Measurements from ENCODE around the gene SLC12A6. TPM values are rescaled to one million over a fixed set of nuclear protein-coding genes. Genes with fewer than 3 reads are reported as not detected.
"Not testable (repeated sequence)": the region's sequence is repeated elsewhere in the genome, so short reads cannot be mapped to it uniquely, and the experiment has no call there.

Gene SLC12A6
- 10 to 100 TPM; 19.2 to 20.1 TPM for total RNA-seq

DNA sequence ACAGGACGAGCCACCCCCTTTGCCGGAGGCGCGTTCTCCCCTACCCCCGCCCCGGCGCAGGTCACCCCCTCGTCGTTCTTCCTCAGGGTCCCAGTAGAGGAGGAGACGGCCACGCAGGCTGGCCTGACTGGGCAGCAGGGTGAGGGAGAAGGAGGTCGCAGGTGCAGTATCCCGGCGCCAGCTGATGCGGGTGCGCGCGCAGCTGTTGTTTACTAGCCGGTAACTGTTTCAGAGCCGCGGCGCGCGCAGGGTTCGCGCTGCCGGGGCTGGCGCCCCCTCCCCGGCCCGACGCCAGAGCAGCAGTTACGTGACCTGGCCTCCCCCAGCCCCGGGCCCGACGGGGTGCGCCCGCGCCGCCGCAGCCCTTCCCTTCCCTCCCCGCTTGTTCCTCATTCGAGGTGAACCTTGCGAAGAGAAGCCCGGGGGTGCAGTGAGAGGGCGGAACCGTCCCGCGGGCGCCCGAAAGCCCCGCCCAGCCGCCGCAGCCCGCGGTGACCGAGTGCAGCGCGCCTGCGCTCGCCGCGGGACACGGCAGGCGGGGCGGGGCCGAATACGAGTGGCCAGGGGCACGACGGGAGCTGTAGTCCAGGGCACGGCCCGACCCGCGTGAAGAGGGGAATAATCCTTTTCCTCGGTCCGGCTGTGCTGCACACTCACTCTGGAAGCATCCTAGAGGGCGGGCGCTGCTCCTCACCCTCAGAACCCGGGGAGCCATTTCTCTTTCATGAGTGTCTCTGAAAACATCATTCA is at the start of gene SLC12A6:
SLC12A6 (minus strand) TSS at position 225 of the 750 bp plus-strand sequence. CDS start 1,101 bp downstream, outside the sequence.
- Mint-ChIP-seq H3K9me3 (no peaks in the 10 kb centered on the region), H3K4me3 (peak within 1 kb of the TSS; percentile 96), H3K4me1 (peaks cover 55% of the 10 kb centered on the region), H3K36me3 (peaks cover 34% of the 10 kb centered on the region), H3K27me3 (no peaks in the 10 kb centered on the region), H3K27ac (peak within 1 kb of the TSS; percentile 90)
- DNase-seq = peak; percentile 95

GRCh38 chr15:34381829-34382521 is 44.4 kb upstream of the SLC12A6 start:
- H3K36me3 Mint-ChIP-seq, H3K9me3 Mint-ChIP-seq, H3K27ac Mint-ChIP-seq, H3K4me1 Mint-ChIP-seq, DNase-seq, H3K4me3 Mint-ChIP-seq, H3K27me3 Mint-ChIP-seq: not testable (repeated sequence)

DNA sequence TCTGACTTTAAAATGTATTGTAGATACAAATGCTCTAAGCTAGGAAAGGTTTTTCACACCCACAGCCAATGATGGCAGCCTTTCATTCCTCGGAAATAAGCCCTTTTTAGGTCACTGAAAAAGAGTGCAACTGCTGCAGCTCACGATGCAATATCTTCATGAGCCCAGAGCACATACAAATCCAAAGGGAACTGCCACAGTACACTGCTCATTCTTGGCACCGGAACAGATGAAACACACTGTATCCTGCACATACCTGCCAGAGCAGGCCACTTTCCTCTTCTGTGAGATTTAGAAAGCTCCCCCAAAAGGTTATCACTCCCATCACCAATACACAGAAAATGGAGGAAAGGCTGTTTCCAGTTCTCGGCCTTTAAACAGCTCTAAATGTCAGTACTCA is 42.9 kb upstream of the SLC12A6 start:
- H3K36me3 Mint-ChIP-seq, H3K4me1 Mint-ChIP-seq, H3K27ac Mint-ChIP-seq, H3K27me3 Mint-ChIP-seq, DNase-seq, H3K9me3 Mint-ChIP-seq, H3K4me3 Mint-ChIP-seq: not testable (repeated sequence)

DNA sequence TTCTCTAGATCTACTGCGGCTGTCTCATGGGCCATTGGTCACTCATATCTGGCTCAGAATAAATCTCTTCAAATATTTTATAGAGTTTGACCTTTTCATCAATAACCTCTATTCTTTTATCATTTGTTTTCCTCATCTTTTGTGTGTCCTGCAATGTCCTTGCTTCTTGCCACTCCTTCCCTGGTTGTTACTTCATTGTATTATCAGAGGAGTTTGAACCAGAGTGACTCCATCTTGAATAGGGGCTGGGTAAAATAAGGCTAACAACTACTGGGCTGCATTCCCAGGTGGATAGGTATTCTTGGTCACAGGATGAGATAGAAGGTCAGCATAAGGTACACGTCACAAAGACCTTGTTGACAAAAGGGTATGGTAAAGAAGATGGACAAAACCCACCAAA is 39.3 kb upstream of the SLC12A6 start:
- Mint-ChIP-seq H3K27me3 (no peaks in the 10 kb centered on the region), H3K9me3 (no peaks in the 10 kb centered on the region), H3K4me1 (no peaks in the 10 kb centered on the region), H3K27ac (no peak overlapping the region), H3K4me3 (no peak overlapping the region), H3K36me3 (peaks cover 4% of the 10 kb centered on the region)
- DNase-seq = no peak

DNA sequence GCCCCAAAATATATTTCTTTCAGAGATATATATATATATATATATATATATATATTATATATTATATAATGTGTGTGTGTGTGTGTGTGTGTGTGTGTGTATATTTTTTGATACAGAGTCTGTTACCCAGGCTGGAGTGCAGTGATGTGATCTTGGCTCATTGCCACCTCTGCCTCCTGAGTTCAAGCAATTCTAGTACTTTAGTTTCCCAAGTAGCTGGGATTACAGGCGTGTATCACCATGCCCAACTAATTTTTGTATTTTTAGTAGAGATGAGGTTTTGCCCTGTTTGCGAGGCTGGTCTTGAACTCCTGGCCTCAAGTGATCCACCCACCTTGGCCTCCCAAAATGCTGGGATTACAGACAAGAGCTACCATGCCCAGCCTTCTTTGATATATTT is 38.0 kb upstream of the SLC12A6 start:
- H3K27ac Mint-ChIP-seq, H3K4me3 Mint-ChIP-seq, H3K9me3 Mint-ChIP-seq, H3K36me3 Mint-ChIP-seq, DNase-seq, H3K4me1 Mint-ChIP-seq, H3K27me3 Mint-ChIP-seq: not testable (repeated sequence)

- H3K9me3 Mint-ChIP-seq = no peaks in the 10 kb centered on the region
These were observed 37.2 kb upstream of the SLC12A6 start for GRCh38 chr15:34374816-34375215.

DNA sequence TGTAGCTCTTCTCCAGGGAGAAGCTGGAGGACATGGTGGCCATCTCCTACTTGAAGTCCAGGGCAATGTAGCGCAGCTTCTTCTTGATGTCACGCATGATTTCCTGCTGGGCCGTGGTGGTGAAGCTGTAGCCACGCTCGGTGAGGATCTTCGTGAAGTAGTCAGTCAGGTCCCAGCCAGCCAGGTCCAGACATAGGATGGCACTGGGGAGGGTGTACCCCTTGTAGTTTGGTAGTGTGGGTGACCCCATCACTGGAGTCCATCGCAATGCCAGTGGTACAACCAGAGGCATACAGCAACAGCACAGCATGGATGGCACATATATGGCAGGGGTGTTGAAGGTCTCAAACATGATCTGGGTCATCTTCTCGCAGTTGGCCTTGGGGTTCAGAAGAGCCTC is 36.4 kb upstream of the SLC12A6 start:
- H3K4me3 Mint-ChIP-seq = no peak overlapping the region
- no peaks in the 10 kb centered on the region for H3K36me3 Mint-ChIP-seq
- no peaks in the 10 kb centered on the region for H3K27me3 Mint-ChIP-seq
- no peak for DNase-seq
- no peaks in the 10 kb centered on the region for H3K9me3 Mint-ChIP-seq
- no peak overlapping the region for H3K27ac Mint-ChIP-seq
- H3K4me1 Mint-ChIP-seq = peaks cover 8% of the 10 kb centered on the region

More at GRCh38 chr15:34374816-34375215, 37.2 kb upstream of the SLC12A6 start:
- no peaks in the 10 kb centered on the region for H3K27me3 Mint-ChIP-seq
- peaks cover 5% of the 10 kb centered on the region for H3K4me1 Mint-ChIP-seq
- H3K36me3 Mint-ChIP-seq = peaks cover 4% of the 10 kb centered on the region
- no peak overlapping the region for H3K27ac Mint-ChIP-seq
- no peak for DNase-seq
- no peak overlapping the region for H3K4me3 Mint-ChIP-seq

DNA sequence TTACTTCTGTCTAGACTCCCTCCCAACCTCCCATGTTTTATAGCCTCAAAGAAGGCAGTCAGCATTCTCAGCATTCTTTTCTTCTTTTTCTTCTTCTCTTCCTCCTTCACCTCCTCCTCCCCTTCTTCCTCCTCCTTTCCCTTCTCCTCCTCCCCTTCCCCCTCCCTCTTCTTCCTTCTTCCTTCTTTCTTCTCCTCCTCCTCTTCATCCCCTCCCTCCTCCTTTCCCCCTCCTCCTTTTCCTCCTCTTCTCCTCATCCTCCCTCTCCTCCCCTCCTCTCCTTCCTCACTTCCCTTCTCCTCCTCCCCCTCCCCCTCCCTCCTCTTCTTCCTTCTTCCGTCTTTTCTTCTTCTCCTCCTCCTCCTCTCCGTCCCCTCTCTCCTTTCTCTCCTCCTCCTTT is 33.1 kb upstream of the SLC12A6 start:
- Mint-ChIP-seq H3K36me3 (peaks cover 1% of the 10 kb centered on the region), H3K9me3 (no peaks in the 10 kb centered on the region), H3K27ac (no peak overlapping the region), H3K4me1 (peaks cover 17% of the 10 kb centered on the region), H3K4me3 (no peak overlapping the region), H3K27me3 (no peaks in the 10 kb centered on the region)
- DNase-seq = no peak

GRCh38 chr15:34370129-34370528 is 32.5 kb upstream of the SLC12A6 start:
- Mint-ChIP-seq H3K27ac (no peak overlapping the region), H3K4me1 (peaks cover 22% of the 10 kb centered on the region), H3K4me3 (no peak overlapping the region), H3K27me3 (no peaks in the 10 kb centered on the region), H3K36me3 (peaks cover 1% of the 10 kb centered on the region), H3K9me3 (no peaks in the 10 kb centered on the region)
- no peak for DNase-seq

DNA sequence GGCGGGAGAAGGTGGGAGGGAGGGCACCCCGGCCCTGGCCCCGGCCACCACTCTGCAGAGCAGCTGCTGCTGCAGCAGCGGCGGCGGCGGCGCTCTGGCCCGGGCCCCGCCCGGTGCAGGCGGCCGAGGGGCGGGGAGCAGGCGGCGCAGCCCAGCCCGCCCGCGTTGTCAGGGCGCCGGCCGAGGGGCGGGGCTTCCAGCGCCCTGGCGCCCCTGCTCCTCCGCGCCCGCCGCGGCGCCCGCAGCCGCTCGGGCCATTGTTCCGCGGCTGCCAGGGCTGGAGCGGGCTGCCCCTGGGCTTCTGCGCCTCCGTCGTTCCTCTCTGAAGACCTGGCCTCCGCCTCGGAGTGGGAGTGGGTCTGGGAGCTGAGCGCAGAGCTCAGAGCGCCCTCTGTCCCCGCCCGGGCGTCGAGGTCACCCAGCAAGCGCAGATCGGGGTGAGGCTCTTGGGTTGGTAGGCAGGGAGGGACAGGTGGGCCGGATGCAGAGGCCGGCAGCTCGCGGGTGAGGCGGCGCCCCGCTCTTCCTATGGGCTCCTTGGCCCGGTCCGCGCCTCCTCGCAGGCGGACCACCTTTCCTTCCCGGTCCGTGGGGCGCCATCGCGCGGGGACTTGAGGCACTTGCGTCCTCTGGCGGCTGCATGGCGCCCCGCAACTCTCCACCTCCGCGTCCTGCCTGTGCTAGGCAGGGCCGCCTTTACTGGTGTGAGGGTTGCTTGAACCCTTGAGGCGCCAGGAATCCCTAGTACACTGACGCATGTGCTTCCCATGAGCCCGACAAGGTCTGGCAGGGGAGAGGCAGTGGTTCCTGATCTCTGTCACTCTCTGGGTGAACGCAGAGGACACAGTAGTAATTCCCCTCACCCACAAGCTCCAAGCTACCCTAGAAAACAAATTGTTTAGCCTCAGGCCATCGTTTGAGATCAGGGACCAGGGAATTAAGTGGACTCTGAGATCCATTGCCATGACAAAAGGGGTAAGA is 29.8 kb upstream of the SLC12A6 start, which contains the start of gene LPCAT4:
LPCAT4 (minus strand) TSS at position 96 of the 981 bp plus-strand sequence. CDS start 96 bp downstream, outside the sequence.
- Mint-ChIP-seq H3K9me3 (no peaks in the 10 kb centered on the region), H3K27ac (peak within 1 kb of the TSS; percentile 96), H3K4me1 (peaks cover 27% of the 10 kb centered on the region), H3K4me3 (peak within 1 kb of the TSS; percentile 99), H3K27me3 (no peaks in the 10 kb centered on the region), H3K36me3 (peaks cover 9% of the 10 kb centered on the region)
- peak; percentile 92 for DNase-seq

DNA sequence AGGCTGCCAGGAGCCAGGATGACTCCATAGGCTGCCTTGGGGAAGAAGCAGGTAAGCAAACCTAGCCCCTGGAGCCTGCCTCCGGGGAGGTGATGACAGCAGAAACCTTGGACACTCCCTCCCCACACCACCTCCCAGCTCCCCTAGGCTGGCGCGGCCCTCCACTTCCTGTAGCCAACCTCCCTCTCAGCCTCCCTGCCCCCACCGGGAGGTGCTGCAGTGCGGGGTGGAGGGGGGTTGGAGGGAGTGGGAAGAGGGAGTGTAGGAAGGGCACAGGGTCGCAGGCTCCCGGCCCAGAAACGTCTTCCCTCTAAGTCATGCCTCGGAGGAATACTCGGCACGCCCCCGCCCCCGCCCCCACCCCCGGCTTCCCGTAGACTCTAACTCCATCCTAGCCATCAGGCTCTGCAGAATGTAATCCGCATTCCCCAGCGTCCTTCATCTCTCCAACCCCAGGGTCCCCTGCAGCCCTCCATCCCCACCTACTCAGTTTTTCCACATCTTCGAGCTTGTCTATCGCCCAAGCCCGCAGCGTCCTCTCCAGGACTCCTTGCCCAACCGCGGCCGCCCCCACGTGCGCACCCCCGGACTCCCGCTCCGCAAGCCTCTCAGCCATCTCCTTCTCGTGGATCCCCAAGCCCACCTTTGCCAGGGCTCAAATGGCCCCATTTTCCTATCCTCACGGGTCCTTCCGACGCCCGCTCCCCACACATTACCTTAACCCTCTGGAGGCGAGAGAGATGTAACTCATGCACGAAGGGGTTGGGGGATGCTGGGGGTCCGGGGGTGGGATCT is 28.9 kb upstream of the SLC12A6 start:
- Mint-ChIP-seq H3K27ac (peak overlapping the region; percentile 87), H3K27me3 (no peaks in the 10 kb centered on the region), H3K9me3 (no peaks in the 10 kb centered on the region), H3K4me1 (peaks cover 27% of the 10 kb centered on the region), H3K4me3 (peak overlapping the region; percentile 99), H3K36me3 (peaks cover 12% of the 10 kb centered on the region)
- peak; percentile 64 for DNase-seq

DNA sequence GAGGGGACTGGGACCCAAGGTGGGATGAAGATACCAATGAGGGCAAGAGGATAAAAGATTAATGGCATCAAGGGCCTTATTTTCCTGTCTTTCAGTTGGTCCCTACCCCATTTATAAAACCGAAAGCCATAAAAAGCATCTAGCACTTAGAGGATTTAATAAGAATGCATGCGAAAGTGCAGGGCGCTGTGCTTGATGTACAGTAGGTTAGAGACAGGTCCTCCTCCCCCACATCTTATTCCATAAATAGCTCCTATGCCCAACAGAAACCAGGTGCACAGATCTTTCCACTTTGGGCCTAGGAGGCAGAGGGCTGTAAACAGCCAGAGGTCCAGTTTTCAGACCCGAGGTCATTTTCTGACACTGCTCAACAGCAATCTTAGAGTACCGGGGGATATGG is 28.3 kb upstream of the SLC12A6 start:
- Mint-ChIP-seq H3K27ac (peak overlapping the region; percentile 16), H3K4me3 (peak overlapping the region; percentile 99), H3K9me3 (no peaks in the 10 kb centered on the region), H3K4me1 (peaks cover 27% of the 10 kb centered on the region), H3K36me3 (peaks cover 15% of the 10 kb centered on the region), H3K27me3 (no peaks in the 10 kb centered on the region)
- DNase-seq = no peak

GRCh38 chr15:34365091-34365825 is 27.7 kb upstream of the SLC12A6 start:
- H3K27ac Mint-ChIP-seq = no peak overlapping the region
- no peak for DNase-seq
- H3K4me1 Mint-ChIP-seq = peaks cover 25% of the 10 kb centered on the region
- H3K36me3 Mint-ChIP-seq = peaks cover 15% of the 10 kb centered on the region
- no peaks in the 10 kb centered on the region for H3K9me3 Mint-ChIP-seq
- H3K27me3 Mint-ChIP-seq = no peaks in the 10 kb centered on the region
- H3K4me3 Mint-ChIP-seq = peak overlapping the region; percentile 99

DNA sequence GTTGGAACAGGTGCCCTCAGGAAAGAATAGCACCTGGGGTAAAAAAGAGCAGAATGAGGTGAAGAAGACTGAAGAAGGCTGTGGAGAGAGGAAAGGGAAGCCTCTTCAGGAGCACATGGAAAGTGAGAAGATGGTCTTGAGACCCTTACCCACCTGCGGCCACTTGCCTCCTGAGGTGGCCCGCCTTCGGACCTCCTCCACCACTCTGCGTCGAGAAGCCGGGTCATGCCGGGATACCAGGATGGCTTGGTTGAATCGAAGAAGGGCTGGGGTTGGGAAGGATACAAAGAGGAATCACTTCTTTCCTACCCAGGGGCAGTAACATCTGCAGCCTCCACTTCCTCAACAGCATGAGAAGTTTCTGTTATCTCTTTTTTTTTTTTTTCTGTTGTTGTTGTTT is 26.5 kb upstream of the SLC12A6 start:
- no peaks in the 10 kb centered on the region for H3K27me3 Mint-ChIP-seq
- no peak overlapping the region for H3K27ac Mint-ChIP-seq
- no peak for DNase-seq
- peaks cover 15% of the 10 kb centered on the region for H3K36me3 Mint-ChIP-seq
- no peaks in the 10 kb centered on the region for H3K9me3 Mint-ChIP-seq
- peaks cover 19% of the 10 kb centered on the region for H3K4me1 Mint-ChIP-seq
- no peak overlapping the region for H3K4me3 Mint-ChIP-seq
